RWPE2 (cell line): ENCODE data around the gene PARP11.

Experiments
- ATAC-seq: fragments of 200-7000 bp; cut with Tn5 transposase; 3 replicates; pipeline ENCODE4 v1.9.1; 2021; ENCODE audit warnings: low read depth
- DNase-seq: peaks from one replicate; pipeline ENCODE4 v3.0.0-alpha.2; 2020; ENCODE audit warnings: low spot score
- H3K27ac ChIP-seq: fragments of 450-650 bp; 2 replicates; pipeline ENCODE4 v1.5.1; 2017; ENCODE audit warnings: mild to moderate bottlenecking; ENCODE audit not compliant: poor library complexity, severe bottlenecking
- H3K27me3 ChIP-seq: fragments of 250-450 bp; sonication (Bioruptor Pico); 2 replicates; pipeline ENCODE4 v1.5.1; 2021; ENCODE audit warnings: mild to moderate bottlenecking, moderate library complexity; ENCODE audit not compliant: insufficient read depth, poor library complexity, severe bottlenecking
- H3K36me3 ChIP-seq: fragments of 250-450 bp; sonication (Bioruptor Pico); 2 replicates; pipeline ENCODE4 v1.5.1; 2020; ENCODE audit warnings: low read depth, mild to moderate bottlenecking, moderate library complexity
- H3K4me1 ChIP-seq: fragments of 250-450 bp; sonication (Bioruptor Pico); 2 replicates; pipeline ENCODE4 v1.5.1; 2021; ENCODE audit warnings: mild to moderate bottlenecking, moderate library complexity; ENCODE audit not compliant: insufficient read depth, poor library complexity, severe bottlenecking
- H3K4me3 ChIP-seq: fragments of 250-450 bp; sonication (Bioruptor Pico); 2 replicates; pipeline ENCODE4 v1.5.1; 2021; ENCODE audit warnings: mild to moderate bottlenecking, moderate library complexity; ENCODE audit not compliant: severe bottlenecking
- H3K9me3 ChIP-seq: fragments of 250-450 bp; sonication (Bioruptor Pico); 2 replicates; pipeline ENCODE4 v1.5.1; 2021; ENCODE audit warnings: mild to moderate bottlenecking, moderate library complexity; ENCODE audit not compliant: severe bottlenecking
- TF ChIP-seq, protein P1 (sequence below): fragments of 450-650 bp; IDR thresholded peaks from one replicate; pipeline ENCODE4 v1.5.1; 2017; ENCODE audit warnings: mild to moderate bottlenecking, moderate library complexity; ENCODE audit not compliant: poor library complexity, severe bottlenecking

The PARP11 gene, protein sequence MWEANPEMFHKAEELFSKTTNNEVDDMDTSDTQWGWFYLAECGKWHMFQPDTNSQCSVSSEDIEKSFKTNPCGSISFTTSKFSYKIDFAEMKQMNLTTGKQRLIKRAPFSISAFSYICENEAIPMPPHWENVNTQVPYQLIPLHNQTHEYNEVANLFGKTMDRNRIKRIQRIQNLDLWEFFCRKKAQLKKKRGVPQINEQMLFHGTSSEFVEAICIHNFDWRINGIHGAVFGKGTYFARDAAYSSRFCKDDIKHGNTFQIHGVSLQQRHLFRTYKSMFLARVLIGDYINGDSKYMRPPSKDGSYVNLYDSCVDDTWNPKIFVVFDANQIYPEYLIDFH

DNA sequence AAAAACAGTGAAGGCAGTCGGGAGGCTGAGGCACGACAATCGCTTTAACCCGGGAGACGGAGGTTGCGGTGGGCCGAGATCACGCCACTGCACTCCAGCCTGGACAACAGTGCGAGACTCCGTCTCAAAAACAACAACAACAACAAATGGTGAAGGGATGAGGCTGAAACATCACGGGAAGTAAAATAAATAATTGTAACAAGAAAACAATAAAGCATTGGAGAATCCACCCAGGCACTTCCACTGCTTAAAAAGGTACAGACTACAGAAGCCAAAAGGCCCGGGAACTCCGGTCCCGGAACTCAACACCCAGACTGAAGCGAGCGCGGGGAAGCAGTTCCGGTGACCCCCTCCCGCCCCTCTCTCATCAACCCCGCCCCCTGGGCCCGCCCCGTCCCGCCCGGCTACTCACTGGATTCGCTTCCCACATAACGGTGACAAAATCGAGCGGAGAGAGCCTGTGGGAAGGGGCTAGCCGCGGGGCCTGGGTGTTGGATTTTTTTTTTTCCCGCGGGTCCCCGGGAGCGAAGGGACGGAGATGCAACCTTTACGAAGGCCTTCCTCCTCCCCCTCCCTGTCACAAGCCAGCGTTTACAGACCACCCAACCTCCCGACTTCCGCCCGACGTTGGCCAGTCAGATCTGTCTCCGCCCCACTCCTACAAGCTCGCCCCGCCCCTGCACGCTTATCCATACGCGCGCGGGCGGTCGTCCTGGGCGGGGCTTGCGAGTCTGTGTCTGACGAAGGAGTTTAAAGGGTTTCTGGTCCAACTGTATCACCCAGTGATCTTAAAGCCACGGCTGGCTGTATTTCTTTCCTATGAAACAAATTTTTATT lies at the start of gene PARP11:
TSS of gene PARP11 (minus strand) at position 600 of the 837 bp plus-strand sequence. CDS start at position 430, 170 bp downstream.
- Histone ChIP-seq H3K27ac (peak within 1 kb of the TSS; percentile 50), H3K4me3 (peak within 1 kb of the TSS; percentile 58), H3K9me3 (no peaks in the 10 kb centered on the region), H3K36me3 (no peaks in the 10 kb centered on the region), H3K4me1 (peaks cover 9% of the 10 kb centered on the region), H3K27me3 (no peaks in the 10 kb centered on the region)
- DNase-seq (peak; percentile 99), ATAC-seq (peak; percentile 98)
- TF ChIP-seq, protein P1, sequence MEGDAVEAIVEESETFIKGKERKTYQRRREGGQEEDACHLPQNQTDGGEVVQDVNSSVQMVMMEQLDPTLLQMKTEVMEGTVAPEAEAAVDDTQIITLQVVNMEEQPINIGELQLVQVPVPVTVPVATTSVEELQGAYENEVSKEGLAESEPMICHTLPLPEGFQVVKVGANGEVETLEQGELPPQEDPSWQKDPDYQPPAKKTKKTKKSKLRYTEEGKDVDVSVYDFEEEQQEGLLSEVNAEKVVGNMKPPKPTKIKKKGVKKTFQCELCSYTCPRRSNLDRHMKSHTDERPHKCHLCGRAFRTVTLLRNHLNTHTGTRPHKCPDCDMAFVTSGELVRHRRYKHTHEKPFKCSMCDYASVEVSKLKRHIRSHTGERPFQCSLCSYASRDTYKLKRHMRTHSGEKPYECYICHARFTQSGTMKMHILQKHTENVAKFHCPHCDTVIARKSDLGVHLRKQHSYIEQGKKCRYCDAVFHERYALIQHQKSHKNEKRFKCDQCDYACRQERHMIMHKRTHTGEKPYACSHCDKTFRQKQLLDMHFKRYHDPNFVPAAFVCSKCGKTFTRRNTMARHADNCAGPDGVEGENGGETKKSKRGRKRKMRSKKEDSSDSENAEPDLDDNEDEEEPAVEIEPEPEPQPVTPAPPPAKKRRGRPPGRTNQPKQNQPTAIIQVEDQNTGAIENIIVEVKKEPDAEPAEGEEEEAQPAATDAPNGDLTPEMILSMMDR: no peak

DNA sequence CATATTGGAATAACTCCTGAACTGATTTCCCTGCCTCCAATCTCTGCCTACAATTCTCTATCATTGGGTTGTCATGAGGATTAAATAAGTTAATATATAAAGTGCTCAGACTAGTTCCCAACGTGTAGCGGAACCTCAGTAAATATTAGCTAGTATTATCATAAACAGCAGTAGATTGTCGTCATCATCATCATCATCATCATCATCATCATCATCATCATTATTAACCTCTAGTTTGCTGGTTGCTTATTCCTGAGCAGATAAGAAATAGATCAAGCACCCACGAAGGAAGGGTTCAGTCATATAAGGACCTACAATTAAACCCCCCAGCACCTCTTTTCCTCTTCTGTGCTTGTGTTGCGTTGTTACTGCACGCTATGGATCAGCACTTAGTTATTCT lies 48.8 kb upstream of the PARP11 start:
- no peak for ATAC-seq

DNA sequence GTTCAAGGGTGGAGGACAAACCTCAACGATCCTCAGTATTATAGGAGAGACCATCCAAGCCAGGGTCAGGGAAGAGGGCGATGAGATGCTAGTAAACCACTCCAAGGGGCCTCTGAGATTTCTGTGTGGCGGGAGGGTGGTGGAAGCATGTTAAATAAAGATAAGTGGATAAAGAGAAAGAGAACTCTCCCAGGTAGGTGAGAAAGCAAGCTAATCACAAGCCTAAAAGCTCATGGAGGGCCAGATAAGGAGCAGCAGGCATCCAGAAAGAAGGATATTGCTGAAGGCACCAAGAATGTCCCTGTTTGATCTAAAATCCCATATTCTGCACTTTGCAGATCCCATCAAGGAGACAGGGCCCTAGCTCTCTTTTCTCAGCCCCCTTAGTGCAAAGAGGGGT lies 48.3 kb upstream of the PARP11 start:
- peaks cover 54% of the 10 kb centered on the region for H3K27me3 ChIP-seq
- ATAC-seq: no peak

More for the DNA sequence above, 48.8 kb upstream of the PARP11 start:
- Histone ChIP-seq H3K9me3 (no peaks in the 10 kb centered on the region), H3K4me1 (no peaks in the 10 kb centered on the region), H3K27ac (no peak overlapping the region), H3K4me3 (no peak overlapping the region), H3K27me3 (peaks cover 58% of the 10 kb centered on the region), H3K36me3 (no peaks in the 10 kb centered on the region)
- no peak for DNase-seq
- TF ChIP-seq, protein P1: no peak

DNA sequence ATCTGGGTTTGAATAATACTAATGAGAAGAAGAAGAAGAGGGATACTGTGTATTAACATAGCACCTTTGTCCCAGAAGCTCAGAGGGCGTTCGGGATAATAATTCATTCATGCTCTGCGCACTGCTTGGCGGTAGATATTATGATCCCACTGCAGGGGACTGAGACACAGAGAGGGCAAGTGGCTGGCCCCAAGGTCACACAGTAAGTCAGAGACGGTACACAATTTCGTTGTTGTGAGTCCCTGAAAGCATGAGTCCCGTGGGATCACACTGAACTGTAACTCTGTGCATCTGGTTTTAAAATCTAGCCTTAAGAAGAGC lies 47.9 kb upstream of the PARP11 start:
- peaks cover 50% of the 10 kb centered on the region for H3K27me3 ChIP-seq
- TF ChIP-seq, protein P1: no peak
- no peak overlapping the region for H3K27ac ChIP-seq
- no peak for ATAC-seq
- no peaks in the 10 kb centered on the region for H3K9me3 ChIP-seq
- H3K36me3 ChIP-seq: no peaks in the 10 kb centered on the region
- DNase-seq: no peak
- no peaks in the 10 kb centered on the region for H3K4me1 ChIP-seq
- no peak overlapping the region for H3K4me3 ChIP-seq

More for the DNA sequence above, 48.3 kb upstream of the PARP11 start:
- no peak overlapping the region for H3K4me3 ChIP-seq
- no peaks in the 10 kb centered on the region for H3K4me1 ChIP-seq
- H3K27ac ChIP-seq: no peak overlapping the region
- DNase-seq: no peak
- no peaks in the 10 kb centered on the region for H3K9me3 ChIP-seq
- H3K36me3 ChIP-seq: no peaks in the 10 kb centered on the region
- TF ChIP-seq, protein P1: no peak
